Left lung (tissue), 10 donors: ENCODE results near the gene VPS13C. TPM values are rescaled to one million over a fixed set of nuclear protein-coding genes. Genes with fewer than 3 reads are reported as not detected.

ENCODE experiments used
- ATAC-seq: fragments of 200-7000 bp; cut with Tn5 transposase; one replicate; pipeline ENCODE4 v1.9.1; 2020; ENCODE audit warnings: moderate library complexity
- DNase-seq, 4 donors: peaks; one replicate each; pipeline ENCODE4 v3.0.0-alpha.2; 2013 to 2020
- H3K27ac ChIP-seq, 2 donors: fragments of 200-600 bp; sonication (generic) in 1 of 2; one replicate each; pipeline versions ENCODE4 v1.5.0 to v1.8.0; 2020 to 2021
- H3K27me3 ChIP-seq, 2 donors: fragments of 200-600 bp; sonication (generic) in 1 of 2; one replicate each; pipeline versions ENCODE4 v1.5.0 to v1.8.0; 2020 to 2021
- H3K36me3 ChIP-seq, 2 donors: fragments of 200-600 bp; sonication (generic) in 1 of 2; one replicate each; pipeline versions ENCODE4 v1.5.0 to v1.8.0; 2020 to 2021
- H3K4me1 ChIP-seq, 2 donors: fragments of 200-600 bp; one replicate each; pipeline ENCODE4 v1.8.0; 2021
- H3K4me3 ChIP-seq, 2 donors: fragments of 200-600 bp; sonication (generic) in 1 of 2; one replicate each; pipeline versions ENCODE4 v1.5.0 to v1.8.0; 2020 to 2021; ENCODE audit warnings: mild to moderate bottlenecking in 1 of 2
- H3K9me3 ChIP-seq, 2 donors: fragments of 200-600 bp; sonication (generic) in 1 of 2; one replicate each; pipeline versions ENCODE4 v1.5.0 to v1.8.0; 2020 to 2021
- CTCF ChIP-seq, 2 donors: fragments of 200-600 bp; sonication (generic) in 1 of 2; IDR thresholded peaks; one replicate each; pipeline versions ENCODE4 v1.5.0 to v1.8.0; 2021; ENCODE audit warnings: antibody characterized with exemption in 2 of 2
- intact Hi-C, 2 donors: fragments of 100-400 bp; cut with DNase I; formaldehyde crosslinking; loops; one replicate each; pipeline versions ENCODE4 v1.11.2 to v1.14.2; 2022
- polyA plus RNA-seq, 6 donors: library from polyadenylated mRNA; unstranded; fragments of 120-200 nt; gene quantifications; one replicate each; pipeline ENCODE4 v1.2.1, GENCODE V29; 2013; ENCODE audit not compliant: insufficient read length in 6 of 6
- total RNA-seq, 2 donors: library from RNA; stranded (reverse); fragmentation: NEBNext Ultra II Directional; extraction: Animal tissue kit (Norgen Biotek cat#: 25700); gene quantifications; one replicate each; pipeline ENCODE4 v1.2.1, GENCODE V29; 2021
- donor health status: DM: no; HTN: yes; CAD: no.
- donor health status: DM: no; HTN: no; CAD: no.

VPS13C gene
- total and polyA plus RNA-seq, 8 donors, result 54.8 to 96.7 (median 61.4) TPM

- no peak for ATAC-seq
- no peak for TF ChIP-seq CTCF (IDR thresholded peaks at IDR 0.05)
- Histone ChIP-seq H3K4me1 (no peaks in the 10 kb centered on the region), H3K4me3 (no peak overlapping the region), H3K36me3 (no peaks in the 10 kb centered on the region), H3K9me3 (no peaks in the 10 kb centered on the region), H3K27me3 (peaks cover 0 to 32% of the 10 kb centered on the region in 2 donors), H3K27ac (no peak overlapping the region)
- intact Hi-C loops, result no loop called here
- no peak for DNase-seq
These were observed 218.8 kb downstream of the VPS13C start for GRCh38 chr15:61841466-61841865.

GRCh38 chr15:61840090-61840489 lies 220.2 kb downstream of the VPS13C start:
- H3K36me3 ChIP-seq, result no peaks in the 10 kb centered on the region
- H3K4me3 ChIP-seq, result no peak overlapping the region
- no peak for TF ChIP-seq CTCF (IDR thresholded peaks at IDR 0.05)
- peaks cover 0 to 6% of the 10 kb centered on the region in 2 donors for H3K4me1 ChIP-seq
- no peak for ATAC-seq
- no peak overlapping the region for H3K27ac ChIP-seq
- intact Hi-C loops, result no loop called here
- peaks cover 0 to 35% of the 10 kb centered on the region in 2 donors for H3K27me3 ChIP-seq
- no peaks in the 10 kb centered on the region for H3K9me3 ChIP-seq
- DNase-seq, result no peak

- intact Hi-C loops, result no loop called here
- Histone ChIP-seq H3K27me3 (peaks cover 0 to 40% of the 10 kb centered on the region in 2 donors), H3K36me3 (no peaks in the 10 kb centered on the region), H3K4me3 (no peak overlapping the region), H3K4me1 (peaks cover 0 to 6% of the 10 kb centered on the region in 2 donors), H3K9me3 (no peaks in the 10 kb centered on the region), H3K27ac (no peak overlapping the region)
- ATAC-seq (no peak), DNase-seq (no peak)
- TF ChIP-seq CTCF (IDR thresholded peaks at IDR 0.05), result no peak
These were observed 220.7 kb downstream of the VPS13C start for GRCh38 chr15:61839546-61839945.

GRCh38 chr15:61835496-61836106 lies 224.6 kb downstream of the VPS13C start:
- Histone ChIP-seq H3K4me3 (no peak overlapping the region), H3K36me3 (no peaks in the 10 kb centered on the region), H3K27me3 (peaks cover 0 to 22% of the 10 kb centered on the region in 2 donors), H3K9me3 (no peaks in the 10 kb centered on the region), H3K27ac (no peak overlapping the region), H3K4me1 (peaks cover 0 to 6% of the 10 kb centered on the region in 2 donors)
- ATAC-seq (peak; percentile 80), DNase-seq (peak in 3 of 4 donors; percentile 50 to 73 (median 57))
- intact Hi-C loops, result no loop called here
- peak; percentile 79 to 90 for TF ChIP-seq CTCF (IDR thresholded peaks at IDR 0.05)

GRCh38 chr15:61835029-61835428 lies 225.2 kb downstream of the VPS13C start:
- Histone ChIP-seq H3K27me3 (peaks cover 0 to 17% of the 10 kb centered on the region in 2 donors), H3K4me1 (peaks cover 0 to 6% of the 10 kb centered on the region in 2 donors), H3K27ac (no peak overlapping the region), H3K9me3 (no peaks in the 10 kb centered on the region), H3K36me3 (no peaks in the 10 kb centered on the region), H3K4me3 (no peak overlapping the region)
- TF ChIP-seq CTCF (IDR thresholded peaks at IDR 0.05), result no peak
- ATAC-seq (no peak), DNase-seq (no peak)
- intact Hi-C loops, result no loop called here
